ENCODE measurements around the gene GALNT17.

DNA sequence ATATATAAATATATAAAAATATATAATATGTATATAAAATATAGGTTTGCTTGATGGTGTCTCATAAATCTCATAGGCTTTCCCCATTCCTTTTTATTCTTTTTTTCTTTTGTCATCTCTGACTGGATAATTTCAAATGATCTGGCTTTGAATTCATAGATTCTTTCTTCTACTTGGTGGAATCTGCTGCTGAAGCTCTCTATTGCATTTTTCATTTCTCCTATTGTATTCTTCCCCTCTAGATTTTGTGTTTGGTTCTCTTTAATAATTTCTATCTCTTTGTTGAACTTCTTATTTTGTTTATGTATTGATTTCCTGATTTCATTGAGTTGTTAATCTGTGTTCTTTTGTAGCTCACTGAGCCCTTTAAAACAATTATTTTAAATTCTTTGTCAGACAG, 629.4 kb downstream of the GALNT17 start:
- TF ChIP-seq, protein P1, sequence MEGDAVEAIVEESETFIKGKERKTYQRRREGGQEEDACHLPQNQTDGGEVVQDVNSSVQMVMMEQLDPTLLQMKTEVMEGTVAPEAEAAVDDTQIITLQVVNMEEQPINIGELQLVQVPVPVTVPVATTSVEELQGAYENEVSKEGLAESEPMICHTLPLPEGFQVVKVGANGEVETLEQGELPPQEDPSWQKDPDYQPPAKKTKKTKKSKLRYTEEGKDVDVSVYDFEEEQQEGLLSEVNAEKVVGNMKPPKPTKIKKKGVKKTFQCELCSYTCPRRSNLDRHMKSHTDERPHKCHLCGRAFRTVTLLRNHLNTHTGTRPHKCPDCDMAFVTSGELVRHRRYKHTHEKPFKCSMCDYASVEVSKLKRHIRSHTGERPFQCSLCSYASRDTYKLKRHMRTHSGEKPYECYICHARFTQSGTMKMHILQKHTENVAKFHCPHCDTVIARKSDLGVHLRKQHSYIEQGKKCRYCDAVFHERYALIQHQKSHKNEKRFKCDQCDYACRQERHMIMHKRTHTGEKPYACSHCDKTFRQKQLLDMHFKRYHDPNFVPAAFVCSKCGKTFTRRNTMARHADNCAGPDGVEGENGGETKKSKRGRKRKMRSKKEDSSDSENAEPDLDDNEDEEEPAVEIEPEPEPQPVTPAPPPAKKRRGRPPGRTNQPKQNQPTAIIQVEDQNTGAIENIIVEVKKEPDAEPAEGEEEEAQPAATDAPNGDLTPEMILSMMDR (conservative IDR thresholded peaks at IDR 0.05; ENCODE audit: low read depth, low read length): no peak
- TF ChIP-seq EZH2phosphoT487 (IDR thresholded peaks at IDR 0.05; ENCODE audit: borderline replicate concordance, low read length): no peak
